Suprapubic skin (tissue), 4 donors: ENCODE data around the gene GNA12.
A peak's percentile ranks its signal among the peaks of the same experiment; 100 is the strongest.

Experiments
- CTCF ChIP-seq, 2 donors: fragments of 200-600 bp in 1 of 2; fragments of 450-650 bp in 1 of 2; sonication (generic) in 1 of 2; IDR thresholded peaks; one replicate each; pipeline ENCODE4 v1.5.1; 2016 to 2019; ENCODE audit warnings: antibody characterized with exemption in 2 of 2, mild to moderate bottlenecking in 1 of 2, moderate library complexity in 1 of 2
- EP300 ChIP-seq: sonication (generic); formaldehyde crosslinking; IDR thresholded peaks from one replicate; pipeline ENCODE4 v1.6.1; 2017; ENCODE audit warnings: antibody characterized with exemption
- POLR2A ChIP-seq, 2 donors: fragments of 450-650 bp; IDR thresholded peaks; one replicate each; pipeline ENCODE4 v1.6.1; 2017; ENCODE audit warnings: antibody characterized with exemption in 2 of 2, mild to moderate bottlenecking in 2 of 2, moderate library complexity in 2 of 2
- POLR2AphosphoS5 ChIP-seq, 3 donors: sonication (generic); formaldehyde crosslinking; IDR thresholded peaks; one replicate each; pipeline ENCODE4 v1.6.1; 2017; ENCODE audit warnings: antibody characterized with exemption in 3 of 3

- TF ChIP-seq CTCF (IDR thresholded peaks at IDR 0.05) (peak; percentile 45 to 67), POLR2A (IDR thresholded peaks at IDR 0.05) (no peak), POLR2AphosphoS5 (IDR thresholded peaks at IDR 0.05) (no peak), EP300 (no peak)
These were observed 42.8 kb upstream of the GNA12 start for GRCh38 chr7:2886900-2887299.
